Epidermal melanocyte (primary cell): ENCODE results near the gene SPTB.
"Not testable (repeated sequence)": the region's sequence is repeated elsewhere in the genome, so short reads cannot be mapped to it uniquely, and the experiment has no call there.

Experiments used
- DNase-seq: peaks from one replicate; pipeline ENCODE4 v3.0.0; 2011; ENCODE audit warnings: low spot score; ENCODE audit not compliant: insufficient read length

The SPTB gene

GRCh38 chr14:64821651-64822050 lies 58.1 kb downstream of the SPTB start:
- DNase-seq, result no peak

DNA sequence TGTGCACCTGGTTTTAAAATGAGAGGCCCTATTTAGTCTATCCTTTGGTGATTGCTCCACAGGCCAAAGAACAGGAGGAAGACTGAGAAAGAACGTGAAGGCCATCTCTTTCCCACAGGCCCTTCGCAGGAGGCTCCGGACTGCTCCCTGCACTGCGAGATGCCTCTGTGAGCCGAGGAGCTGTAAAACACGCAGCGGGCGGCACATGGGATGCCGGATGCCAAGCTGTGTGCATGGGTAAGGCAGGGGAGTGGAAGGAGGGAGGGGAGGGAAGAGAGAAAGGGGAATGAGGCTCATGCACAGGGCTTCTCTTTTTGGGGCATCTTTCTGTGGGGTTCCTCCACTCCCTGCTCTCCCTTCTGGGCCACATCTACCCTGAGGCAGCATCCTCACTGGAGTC lies 61.6 kb downstream of the SPTB start:
- no peak for DNase-seq

- no peak for DNase-seq
Measured at GRCh38 chr14:64817631-64818030, 62.1 kb downstream of the SPTB start.

DNA sequence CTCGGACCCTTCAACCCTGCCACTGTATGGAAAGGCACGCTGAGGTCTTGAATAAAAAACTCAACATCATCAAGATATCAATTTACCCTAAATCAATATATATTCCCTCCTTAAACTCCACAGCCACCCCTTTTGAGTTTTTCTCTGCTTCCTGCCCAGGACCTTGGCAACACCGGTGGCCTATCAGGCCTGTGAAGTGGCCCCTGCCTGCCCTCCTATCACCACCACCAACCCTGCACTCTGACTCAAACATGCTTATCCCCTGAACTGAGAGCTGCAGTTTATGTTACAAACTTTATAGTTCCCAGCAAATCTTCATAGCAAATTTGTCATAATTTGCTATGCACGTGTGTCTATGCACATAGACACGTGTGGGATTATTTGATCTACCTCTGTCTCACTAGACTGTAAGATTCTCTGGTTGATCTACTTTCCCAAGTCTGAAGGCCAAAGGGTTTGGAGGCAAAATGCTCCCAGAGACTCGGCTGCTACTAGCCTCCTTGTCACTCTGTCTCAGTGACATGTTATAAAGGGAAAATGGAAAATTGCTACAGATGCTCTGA lies 63.4 kb downstream of the SPTB start:
- DNase-seq, result no peak

DNA sequence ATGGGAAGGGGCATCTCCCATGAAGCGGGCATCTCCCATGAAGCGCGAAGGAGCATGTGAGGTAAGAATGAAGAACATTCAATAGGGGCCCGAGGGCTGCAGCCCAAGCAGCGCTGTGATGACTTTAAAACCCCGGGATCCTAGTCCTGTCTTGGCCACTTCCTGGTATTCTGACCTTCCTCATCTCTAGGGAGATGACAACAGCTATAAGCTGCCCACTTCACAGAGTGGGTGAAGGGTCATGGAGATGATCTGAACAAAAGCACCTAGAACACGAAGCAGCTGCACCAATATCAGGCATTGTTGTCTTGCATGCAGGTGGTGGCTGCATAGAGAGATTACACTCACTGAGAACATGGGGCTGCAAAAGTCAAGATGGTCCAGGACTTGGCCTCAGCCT lies 64.5 kb downstream of the SPTB start:
- DNase-seq, result no peak

DNA sequence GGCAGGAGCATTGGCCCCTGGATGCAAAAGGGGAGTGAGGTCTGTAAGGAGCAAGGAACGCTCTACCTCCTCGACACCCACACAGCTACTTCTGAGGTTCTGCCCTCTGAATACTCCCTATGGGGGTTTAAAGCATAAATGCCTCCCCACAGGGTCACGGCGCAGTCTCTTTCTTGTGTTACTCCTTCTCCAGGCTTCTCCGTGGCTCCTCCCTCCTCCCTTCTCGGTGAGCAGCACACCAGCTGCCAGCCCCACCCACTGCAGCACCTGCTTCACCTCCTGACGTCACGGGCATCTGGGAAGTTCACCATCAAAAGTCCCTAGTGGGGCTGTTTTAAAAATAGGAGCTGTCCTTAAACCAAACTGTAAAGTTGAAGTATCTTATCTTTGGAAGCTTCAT lies 67.3 kb downstream of the SPTB start:
- DNase-seq, result no peak

GRCh38 chr14:64811676-64812075 lies 68.0 kb downstream of the SPTB start:
- DNase-seq, result no peak

DNA sequence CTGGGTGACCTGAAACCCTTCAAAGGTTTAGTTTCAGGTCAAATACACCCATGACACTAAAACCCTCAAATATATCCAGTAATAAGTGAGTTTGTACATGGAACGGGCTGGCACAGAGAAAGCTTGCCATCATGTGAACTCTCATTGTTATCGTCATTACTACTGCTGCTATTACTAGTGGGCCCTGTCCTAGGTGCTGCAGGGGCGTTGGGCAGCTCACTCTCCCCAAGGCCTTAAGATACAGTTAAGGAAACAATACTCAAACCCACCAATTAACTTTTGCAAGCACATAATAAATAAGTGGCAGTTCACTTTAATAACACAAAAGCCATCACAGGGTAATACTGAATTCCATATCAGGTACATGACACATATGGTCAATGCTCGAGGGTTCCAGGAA lies 71.3 kb downstream of the SPTB start:
- DNase-seq, result no peak

DNA sequence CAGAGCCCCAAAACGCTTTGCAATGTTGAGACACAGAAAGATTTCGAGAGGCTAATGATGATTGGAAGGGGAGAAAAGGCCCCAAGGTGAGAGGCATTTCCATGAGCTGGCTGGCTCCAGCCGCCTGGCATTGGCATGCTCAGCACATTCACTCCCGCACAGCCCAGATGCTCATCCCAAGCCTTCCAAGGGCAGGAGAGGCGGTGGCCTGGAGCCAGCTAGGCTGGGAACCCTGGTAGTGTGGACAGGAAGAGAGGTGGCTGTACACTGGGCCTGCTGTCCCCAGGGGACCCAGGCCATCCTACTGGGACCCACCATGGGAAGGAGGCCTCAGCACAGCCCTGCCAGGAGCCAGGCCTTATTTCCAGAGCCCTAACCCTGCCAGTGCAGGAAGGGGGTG lies 72.2 kb downstream of the SPTB start:
- no peak for DNase-seq

DNA sequence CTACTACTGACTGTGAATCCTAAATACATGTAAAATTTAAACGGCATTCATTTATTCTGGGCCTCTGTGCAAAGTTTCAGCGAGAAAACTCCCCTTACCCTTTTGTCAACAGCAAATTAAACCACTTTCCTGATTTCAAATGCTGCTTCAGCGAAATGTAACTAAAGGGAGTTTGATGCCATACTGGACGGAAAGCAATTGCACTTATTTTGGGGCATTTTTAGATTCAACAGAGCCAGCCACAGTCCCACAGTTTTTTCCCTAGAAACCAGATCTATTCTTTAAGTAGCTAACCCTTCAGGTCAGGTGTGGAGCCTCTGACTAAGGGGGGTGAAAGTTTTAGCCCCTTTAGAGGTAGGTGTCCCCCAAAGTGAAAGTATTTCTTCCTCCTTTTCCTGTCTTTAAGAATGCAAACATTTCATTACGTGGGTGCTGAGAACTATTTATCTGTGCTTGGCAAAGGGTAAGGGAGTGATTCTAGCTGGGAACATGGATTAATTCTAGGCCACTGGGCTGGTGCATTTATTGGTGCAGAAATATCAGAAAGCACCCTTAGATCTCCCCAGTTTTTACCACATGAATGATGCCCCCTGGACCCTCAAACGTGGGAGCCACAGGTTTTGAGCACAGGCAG lies 72.7 kb downstream of the SPTB start:
- no peak for DNase-seq

DNA sequence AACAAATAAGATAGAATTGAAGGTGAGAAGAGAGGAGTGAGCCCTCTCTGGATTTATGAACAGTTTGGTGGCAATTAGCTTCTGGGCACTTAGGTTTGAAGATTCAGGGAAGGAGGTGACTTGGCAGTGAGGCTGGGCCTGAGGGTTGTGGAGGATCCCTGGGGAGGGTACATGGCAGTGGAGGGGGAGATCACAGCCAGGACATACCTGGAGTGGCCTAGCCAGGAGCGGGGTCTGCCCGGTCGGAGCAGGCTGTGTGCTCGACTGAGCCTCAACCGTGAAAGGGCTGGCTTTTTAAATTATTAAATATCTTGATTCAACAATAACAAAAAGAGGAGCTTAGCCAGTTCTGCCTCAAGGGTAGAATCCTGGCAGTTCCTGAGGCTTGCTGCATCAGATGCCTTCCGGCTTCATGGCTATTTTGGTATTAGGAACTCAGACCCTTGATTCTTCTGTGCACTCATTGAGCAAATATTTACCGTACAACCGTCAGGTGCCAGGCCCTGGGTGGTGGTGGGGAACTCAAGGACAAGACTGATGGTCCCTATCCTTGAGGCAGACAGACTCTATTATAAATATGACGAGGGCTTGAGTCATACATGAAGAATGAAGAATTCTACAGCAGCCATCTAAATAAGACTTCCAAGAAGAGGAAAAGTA lies 73.4 kb downstream of the SPTB start:
- DNase-seq, result no peak

DNA sequence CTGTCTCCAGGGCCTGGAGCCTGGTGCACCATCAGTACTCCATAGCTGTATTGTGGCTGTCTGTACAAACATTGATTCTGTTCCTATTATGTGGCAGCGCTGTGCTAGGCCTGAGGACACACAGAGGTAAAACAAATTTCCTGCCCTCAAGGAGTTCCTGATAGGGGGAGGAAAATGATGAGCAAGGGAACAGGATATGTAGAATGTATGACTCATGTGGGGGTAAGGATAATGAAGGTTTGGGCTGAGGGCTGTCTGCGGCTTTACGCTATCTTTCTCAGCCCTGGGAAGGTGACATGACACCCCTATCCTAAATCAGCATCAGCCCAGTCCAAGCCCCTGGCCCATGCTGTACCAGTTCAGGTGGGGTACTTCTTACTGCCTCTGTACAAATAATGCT lies 74.1 kb downstream of the SPTB start:
- not testable (repeated sequence) for DNase-seq

- no peak for DNase-seq
Measured at GRCh38 chr14:64804754-64805260, 74.9 kb downstream of the SPTB start.

DNA sequence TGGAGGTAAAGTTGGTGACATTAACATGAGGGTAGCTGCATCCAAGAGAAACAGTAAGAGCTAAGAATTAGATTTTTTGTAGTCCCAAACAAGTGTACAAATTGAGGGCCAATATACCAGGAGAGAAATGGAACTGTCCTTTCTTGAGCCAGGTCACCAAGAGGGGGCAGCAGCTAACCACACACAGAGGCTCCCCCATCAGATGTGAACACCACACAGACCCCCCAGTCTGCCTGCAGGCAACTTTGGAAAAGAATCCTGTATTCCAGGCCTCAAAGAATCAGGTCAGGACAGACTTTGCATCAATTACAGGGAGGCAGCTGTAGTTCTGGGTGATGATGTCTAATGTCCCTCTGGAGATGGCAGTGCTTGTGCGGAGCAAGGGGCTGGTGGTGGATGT lies 77.9 kb downstream of the SPTB start:
- no peak for DNase-seq

- no peak for DNase-seq
Measured at GRCh38 chr14:64801046-64801445, 78.7 kb downstream of the SPTB start.

DNA sequence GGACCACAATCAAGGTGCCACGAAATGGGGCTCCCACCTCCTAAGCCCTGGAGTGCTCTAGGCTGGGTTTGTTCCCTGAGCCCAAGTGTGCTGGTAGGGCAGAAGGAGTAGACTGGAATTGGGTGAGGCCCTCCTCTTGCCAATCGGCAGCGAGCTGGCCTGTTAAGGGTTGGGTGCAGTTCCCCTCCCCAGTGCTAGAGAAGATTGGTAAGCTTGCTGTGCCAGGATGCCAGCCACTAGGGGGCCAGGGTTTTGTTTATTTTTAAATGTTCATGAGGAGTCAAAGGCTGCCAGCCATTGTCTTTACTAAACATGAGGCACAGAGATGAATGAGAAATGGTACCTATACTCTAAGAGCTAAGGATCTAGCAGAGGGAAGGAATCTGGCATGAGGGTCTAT lies 79.7 kb downstream of the SPTB start:
- no peak for DNase-seq

- DNase-seq, result no peak
Measured at GRCh38 chr14:64799555-64799954, 80.2 kb downstream of the SPTB start.

DNA sequence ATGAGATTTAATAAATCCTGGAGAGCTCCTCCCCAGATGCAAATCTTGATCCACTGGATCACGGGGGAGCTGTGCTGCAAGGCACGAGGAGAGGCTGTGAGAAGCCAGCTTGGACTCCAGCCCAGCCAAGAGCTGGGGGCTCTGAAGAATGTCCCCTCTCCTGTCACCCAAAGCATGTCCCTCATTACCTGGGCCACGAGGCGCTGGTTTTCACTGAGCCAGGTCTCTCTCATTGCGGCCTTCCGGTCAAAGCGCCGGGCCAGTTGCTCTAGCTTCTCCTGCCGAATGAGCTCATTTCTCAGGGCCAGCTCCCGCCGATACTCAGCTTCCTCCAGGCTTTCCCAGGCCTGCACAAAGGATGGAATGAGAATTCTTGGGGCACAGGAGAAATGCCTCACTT lies 83.3 kb downstream of the SPTB start:
- no peak for DNase-seq

GRCh38 chr14:64795921-64796320 lies 83.8 kb downstream of the SPTB start:
- DNase-seq, result no peak

- no peak for DNase-seq
Measured at GRCh38 chr14:64795211-64795610, 84.5 kb downstream of the SPTB start.

DNA sequence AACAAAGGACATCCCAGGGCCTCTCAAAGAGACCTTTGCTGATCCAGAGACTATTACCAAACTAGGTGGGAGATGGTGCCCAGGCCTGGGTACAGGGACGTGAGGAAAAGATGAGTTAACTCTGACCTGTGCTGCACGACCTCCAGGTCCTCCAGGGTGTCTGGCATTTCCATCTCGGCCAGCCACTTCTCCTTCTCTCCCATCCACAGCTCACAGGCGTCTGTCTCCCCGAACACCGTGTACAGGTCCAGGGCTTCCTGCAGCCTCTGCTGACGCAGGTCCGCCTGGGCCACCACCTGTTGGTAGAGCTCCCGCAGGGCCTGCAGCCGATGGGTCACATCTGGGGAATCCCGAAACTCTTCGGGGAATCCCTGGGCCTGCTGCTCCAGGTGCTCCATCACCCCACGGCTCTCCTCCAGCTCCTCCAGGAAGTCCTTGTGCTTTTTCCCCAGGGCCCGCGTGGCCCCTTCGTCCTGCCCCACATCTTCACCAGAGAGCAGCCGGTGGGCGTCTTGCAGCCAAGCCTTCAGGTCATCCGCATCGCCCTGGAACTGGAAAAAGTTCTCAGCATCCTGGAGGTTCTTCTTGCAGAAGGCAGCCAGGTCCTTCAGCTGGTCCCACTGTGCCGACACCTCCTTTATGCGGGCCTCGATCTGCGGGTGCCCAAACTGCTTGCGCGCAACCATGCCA lies 86.7 kb downstream of the SPTB start:
- no peak for DNase-seq

DNA sequence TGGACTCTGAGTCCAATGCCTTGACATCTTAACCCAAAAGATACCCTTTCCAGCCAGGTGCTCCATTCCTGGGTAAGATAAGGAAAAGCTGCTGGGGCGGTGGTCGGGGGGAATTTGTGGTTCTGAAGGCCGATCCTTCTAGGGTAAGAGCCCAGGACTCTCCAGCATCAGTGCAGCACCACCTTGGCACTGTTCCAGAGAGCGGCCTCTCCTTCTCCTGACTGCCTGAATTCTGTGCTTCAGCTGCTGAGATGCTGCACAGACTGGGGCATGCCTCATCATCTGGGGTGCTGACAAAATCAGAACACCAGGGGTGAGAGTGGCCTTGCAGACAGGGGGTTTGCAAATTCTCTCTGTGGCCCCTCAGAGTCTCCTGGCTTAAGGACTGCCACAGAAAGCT lies 87.5 kb downstream of the SPTB start:
- no peak for DNase-seq
